ENCODE results near the gene GPATCH1. TPM values are rescaled to one million over a fixed set of nuclear protein-coding genes. Genes with fewer than 3 reads are reported as not detected.

Gene GPATCH1
- total and polyA plus RNA-seq, 2 of the 13 experiments (the other 11 are each of a cell fraction or from before 2014, with no cell fraction given): 6.8 to 6.9 TPM

DNA sequence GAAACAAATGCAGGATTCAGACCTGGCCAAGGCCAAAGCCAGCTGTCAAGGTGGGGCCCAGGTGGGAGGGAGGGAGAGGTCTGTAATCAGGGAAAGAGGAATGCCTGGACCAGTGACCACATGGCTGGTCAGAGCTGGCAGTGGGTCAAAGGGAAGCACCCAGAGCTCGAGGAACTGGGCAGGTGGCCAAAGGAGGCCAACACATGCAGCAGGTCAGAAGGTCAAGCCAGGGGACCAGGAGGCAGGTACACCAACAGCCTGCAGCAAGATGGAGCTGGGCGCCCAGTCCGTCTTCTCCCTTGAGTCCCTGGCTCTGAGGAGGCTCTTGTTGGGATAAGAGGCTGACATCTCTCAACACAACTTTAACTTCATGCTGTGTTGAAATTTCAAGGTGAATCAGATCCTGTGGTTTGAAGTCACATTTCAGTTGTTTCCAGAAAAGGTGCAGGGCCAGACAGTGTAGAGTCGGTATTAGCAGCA, 17.1 kb downstream of the GPATCH1 start (continued):
- TF ChIP-seq ASH2L (IDR thresholded peaks at IDR 0.05; ENCODE audit: insufficient read length, low read depth, low read length): no peak
- TF ChIP-seq, protein P1, sequence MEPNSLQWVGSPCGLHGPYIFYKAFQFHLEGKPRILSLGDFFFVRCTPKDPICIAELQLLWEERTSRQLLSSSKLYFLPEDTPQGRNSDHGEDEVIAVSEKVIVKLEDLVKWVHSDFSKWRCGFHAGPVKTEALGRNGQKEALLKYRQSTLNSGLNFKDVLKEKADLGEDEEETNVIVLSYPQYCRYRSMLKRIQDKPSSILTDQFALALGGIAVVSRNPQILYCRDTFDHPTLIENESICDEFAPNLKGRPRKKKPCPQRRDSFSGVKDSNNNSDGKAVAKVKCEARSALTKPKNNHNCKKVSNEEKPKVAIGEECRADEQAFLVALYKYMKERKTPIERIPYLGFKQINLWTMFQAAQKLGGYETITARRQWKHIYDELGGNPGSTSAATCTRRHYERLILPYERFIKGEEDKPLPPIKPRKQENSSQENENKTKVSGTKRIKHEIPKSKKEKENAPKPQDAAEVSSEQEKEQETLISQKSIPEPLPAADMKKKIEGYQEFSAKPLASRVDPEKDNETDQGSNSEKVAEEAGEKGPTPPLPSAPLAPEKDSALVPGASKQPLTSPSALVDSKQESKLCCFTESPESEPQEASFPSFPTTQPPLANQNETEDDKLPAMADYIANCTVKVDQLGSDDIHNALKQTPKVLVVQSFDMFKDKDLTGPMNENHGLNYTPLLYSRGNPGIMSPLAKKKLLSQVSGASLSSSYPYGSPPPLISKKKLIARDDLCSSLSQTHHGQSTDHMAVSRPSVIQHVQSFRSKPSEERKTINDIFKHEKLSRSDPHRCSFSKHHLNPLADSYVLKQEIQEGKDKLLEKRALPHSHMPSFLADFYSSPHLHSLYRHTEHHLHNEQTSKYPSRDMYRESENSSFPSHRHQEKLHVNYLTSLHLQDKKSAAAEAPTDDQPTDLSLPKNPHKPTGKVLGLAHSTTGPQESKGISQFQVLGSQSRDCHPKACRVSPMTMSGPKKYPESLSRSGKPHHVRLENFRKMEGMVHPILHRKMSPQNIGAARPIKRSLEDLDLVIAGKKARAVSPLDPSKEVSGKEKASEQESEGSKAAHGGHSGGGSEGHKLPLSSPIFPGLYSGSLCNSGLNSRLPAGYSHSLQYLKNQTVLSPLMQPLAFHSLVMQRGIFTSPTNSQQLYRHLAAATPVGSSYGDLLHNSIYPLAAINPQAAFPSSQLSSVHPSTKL (CRISPR knock-in tag; IDR thresholded peaks at IDR 0.05): peak; percentile 88
- TF ChIP-seq ZNF430 (CRISPR knock-in tag; IDR thresholded peaks at IDR 0.05): no peak
- no peak for TF ChIP-seq AHR (CRISPR knock-in tag; IDR thresholded peaks at IDR 0.05)
- TF ChIP-seq, protein P2, sequence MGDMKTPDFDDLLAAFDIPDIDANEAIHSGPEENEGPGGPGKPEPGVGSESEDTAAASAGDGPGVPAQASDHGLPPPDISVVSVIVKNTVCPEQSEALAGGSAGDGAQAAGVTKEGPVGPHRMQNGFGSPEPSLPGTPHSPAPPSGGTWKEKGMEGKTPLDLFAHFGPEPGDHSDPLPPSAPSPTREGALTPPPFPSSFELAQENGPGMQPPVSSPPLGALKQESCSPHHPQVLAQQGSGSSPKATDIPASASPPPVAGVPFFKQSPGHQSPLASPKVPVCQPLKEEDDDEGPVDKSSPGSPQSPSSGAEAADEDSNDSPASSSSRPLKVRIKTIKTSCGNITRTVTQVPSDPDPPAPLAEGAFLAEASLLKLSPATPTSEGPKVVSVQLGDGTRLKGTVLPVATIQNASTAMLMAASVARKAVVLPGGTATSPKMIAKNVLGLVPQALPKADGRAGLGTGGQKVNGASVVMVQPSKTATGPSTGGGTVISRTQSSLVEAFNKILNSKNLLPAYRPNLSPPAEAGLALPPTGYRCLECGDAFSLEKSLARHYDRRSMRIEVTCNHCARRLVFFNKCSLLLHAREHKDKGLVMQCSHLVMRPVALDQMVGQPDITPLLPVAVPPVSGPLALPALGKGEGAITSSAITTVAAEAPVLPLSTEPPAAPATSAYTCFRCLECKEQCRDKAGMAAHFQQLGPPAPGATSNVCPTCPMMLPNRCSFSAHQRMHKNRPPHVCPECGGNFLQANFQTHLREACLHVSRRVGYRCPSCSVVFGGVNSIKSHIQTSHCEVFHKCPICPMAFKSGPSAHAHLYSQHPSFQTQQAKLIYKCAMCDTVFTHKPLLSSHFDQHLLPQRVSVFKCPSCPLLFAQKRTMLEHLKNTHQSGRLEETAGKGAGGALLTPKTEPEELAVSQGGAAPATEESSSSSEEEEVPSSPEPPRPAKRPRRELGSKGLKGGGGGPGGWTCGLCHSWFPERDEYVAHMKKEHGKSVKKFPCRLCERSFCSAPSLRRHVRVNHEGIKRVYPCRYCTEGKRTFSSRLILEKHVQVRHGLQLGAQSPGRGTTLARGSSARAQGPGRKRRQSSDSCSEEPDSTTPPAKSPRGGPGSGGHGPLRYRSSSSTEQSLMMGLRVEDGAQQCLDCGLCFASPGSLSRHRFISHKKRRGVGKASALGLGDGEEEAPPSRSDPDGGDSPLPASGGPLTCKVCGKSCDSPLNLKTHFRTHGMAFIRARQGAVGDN (CRISPR knock-in tag; IDR thresholded peaks at IDR 0.05): peak; percentile 90
- no peak for TF ChIP-seq TBX3 (IDR thresholded peaks at IDR 0.05; ENCODE audit: borderline replicate concordance)
- 0 out of 4 replicates have a peak, but pooled peaks of 1 of the 2 experiments have one; percentile 30 for TF ChIP-seq KLF16 (CRISPR knock-in tag; IDR thresholded peaks at IDR 0.05)
- TF ChIP-seq MBNL3 (CRISPR knock-in tag; conservative IDR thresholded peaks at IDR 0.05): no peak
